ENCODE results near the gene VSTM1. TPM values are rescaled to one million over a fixed set of nuclear protein-coding genes. Genes with fewer than 3 reads are reported as not detected.
A peak's percentile ranks its signal among the peaks of the same experiment; 100 is the strongest.

Gene VSTM1
- total RNA-seq, 3 donors from 2014 or later (not counting 1 experiment from before 2014, with no cell fraction given) = 0.72 to 2.8 (median 2.7) TPM

- Histone ChIP-seq H3K27me3 (ENCODE audit: control insufficient read depth, insufficient read depth, low read length) (peaks cover 12% of the 10 kb centered on the region), H3K27ac (ENCODE audit: low read length) (no peak overlapping the region), H3K4me3 (ENCODE audit: low read length) (no peak overlapping the region), H3K36me3 (ENCODE audit: control insufficient read depth, insufficient read depth, low read length) (no peaks in the 10 kb centered on the region), H3K9me3 (ENCODE audit: control insufficient read depth, insufficient read depth, low read length) (no peaks in the 10 kb centered on the region), H3K4me1 (ENCODE audit: control insufficient read depth, insufficient read depth, low read length) (peaks cover 8% of the 10 kb centered on the region)
- Mint-ChIP-seq H3K27me3 (ENCODE audit: low read depth in 2 of 2) (peaks cover 41 to 43% of the 10 kb centered on the region in 2 donors), H3K9me3 (no peaks in the 10 kb centered on the region), H3K27ac (no peak overlapping the region), H3K36me3 (no peaks in the 10 kb centered on the region), H3K4me3 (peak overlapping the region; percentile 57), H3K4me1 (peaks cover 0 to 6% of the 10 kb centered on the region in 2 donors)
- TF ChIP-seq CTCF (IDR thresholded peaks at IDR 0.05) = no peak
- no peak for ATAC-seq
- 75% methylated on average over 9 of the region's 9 CpGs for WGBS (ENCODE audit: insufficient coverage)
- intact Hi-C loops (cut with micrococcal nuclease) = no loop called here
- DNase-seq = no peak
Measured at GRCh38 chr19:53992211-53992610, 71.5 kb downstream of the VSTM1 start.

DNA sequence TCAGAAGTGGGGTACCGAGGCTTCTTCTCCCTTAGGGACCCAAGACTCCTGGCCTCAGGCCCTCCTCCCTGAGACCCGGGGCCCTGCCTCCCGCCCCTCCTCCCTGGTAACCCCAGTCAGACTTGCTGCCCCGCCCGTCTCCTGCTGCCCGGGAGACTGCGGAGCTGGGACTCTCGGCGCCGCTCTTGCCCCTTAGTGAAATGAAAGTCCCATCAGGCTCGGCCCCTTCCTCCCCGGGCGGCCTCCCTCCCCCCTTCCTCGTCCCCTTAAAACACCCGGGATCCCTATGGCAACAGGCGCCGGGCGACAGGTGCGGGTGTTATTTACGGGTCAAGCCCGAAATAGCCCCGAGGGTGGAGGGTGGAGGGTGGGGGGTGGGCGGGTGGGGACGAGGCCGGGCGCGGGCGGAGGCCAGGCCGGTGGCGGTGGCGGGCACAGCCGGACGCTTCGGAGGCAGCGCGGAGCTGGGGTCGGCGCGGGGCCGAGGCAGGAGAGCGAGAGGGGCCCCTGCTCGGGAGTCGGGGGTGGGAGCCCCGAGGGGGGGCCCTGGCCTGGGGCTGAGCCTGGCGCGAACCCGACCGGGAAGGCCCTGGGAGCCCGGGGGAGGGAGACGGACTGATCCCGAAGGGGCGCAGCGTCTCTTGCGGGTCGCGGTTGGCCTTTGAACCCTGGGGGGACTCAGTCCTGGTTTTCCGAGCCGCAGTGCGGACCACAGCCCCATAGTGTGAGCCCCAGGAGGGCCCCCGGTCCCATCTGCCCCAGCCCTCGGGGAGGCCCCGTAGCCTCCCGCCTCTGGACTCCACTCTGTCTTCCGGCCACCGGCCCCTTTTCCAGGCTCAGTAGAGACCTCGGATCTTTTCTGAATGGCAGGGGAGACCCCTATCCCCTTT is 72.2 kb downstream of the VSTM1 start, which contains the start of gene CACNG6:
TSS of gene CACNG6 (plus strand) at position 414 of the 890 bp plus-strand sequence. CDS start 1,241 bp downstream, outside the sequence.
- H3K4me1 Mint-ChIP-seq = peaks cover 0 to 6% of the 10 kb centered on the region in 2 donors
- H3K9me3 ChIP-seq (ENCODE audit: control insufficient read depth, insufficient read depth, low read length) = no peaks in the 10 kb centered on the region
- peaks cover 41 to 42% of the 10 kb centered on the region in 2 donors for H3K27me3 Mint-ChIP-seq (ENCODE audit: low read depth in 2 of 2)
- peaks cover 12% of the 10 kb centered on the region for H3K27me3 ChIP-seq (ENCODE audit: control insufficient read depth, insufficient read depth, low read length)
- no peak within 1 kb of the TSS for H3K4me3 ChIP-seq (ENCODE audit: low read length)
- intact Hi-C loops (cut with micrococcal nuclease) = no loop called here
- H3K4me1 ChIP-seq (ENCODE audit: control insufficient read depth, insufficient read depth, low read length) = peaks cover 8% of the 10 kb centered on the region
- H3K4me3 Mint-ChIP-seq = peak within 1 kb of the TSS; percentile 57
- no peak for TF ChIP-seq CTCF (IDR thresholded peaks at IDR 0.05)
- ATAC-seq = no peak
- H3K9me3 Mint-ChIP-seq = no peaks in the 10 kb centered on the region
- WGBS (ENCODE audit: insufficient coverage) = 11% methylated on average over 57 of the region's 66 CpGs
- DNase-seq = no peak
- H3K27ac Mint-ChIP-seq = no peak within 1 kb of the TSS
- no peaks in the 10 kb centered on the region for H3K36me3 ChIP-seq (ENCODE audit: control insufficient read depth, insufficient read depth, low read length)
- no peak within 1 kb of the TSS for H3K27ac ChIP-seq (ENCODE audit: low read length)
- no peaks in the 10 kb centered on the region for H3K36me3 Mint-ChIP-seq

Other genes starting within 250 kb of the VSTM1 start
- gene NLRP12, start 239.6 kb downstream of the VSTM1 start, total RNA-seq = 10 to 100 TPM in 1 of 3 donors, under 1 TPM in 2; 0.35 to 13.6 (median 0.84) TPM
- gene MYADM, start 196.0 kb downstream of the VSTM1 start, total RNA-seq = 100 to 1,000 TPM; 219 to 658 (median 296) TPM
- gene PRKCG, start 181.7 kb downstream of the VSTM1 start, total RNA-seq = 1 to 10 TPM in 2 of 3 donors, under 1 TPM in 1; 0.55 to 2.6 (median 1.5) TPM
- gene CACNG7, start 154.6 kb downstream of the VSTM1 start, total RNA-seq = not detected
- gene CACNG8, start 101.0 kb downstream of the VSTM1 start, total RNA-seq = 1 to 10 TPM in 1 of 3 donors, not detected in 2; 2.3 TPM
- gene CACNG6, start 72.3 kb downstream of the VSTM1 start, total RNA-seq = 10 to 100 TPM in 1 of 3 donors, not detected in 2; 11.5 TPM
- not detected for gene TARM1, start 17.5 kb upstream of the VSTM1 start, total RNA-seq
- 1 to 10 TPM; 2.3 to 5.4 (median 4.4) TPM for gene OSCAR, start 36.9 kb upstream of the VSTM1 start, total RNA-seq
- gene NDUFA3, start 39.0 kb upstream of the VSTM1 start, total RNA-seq = 10 to 100 TPM; 48.4 to 91.9 (median 71.4) TPM
- 10 to 100 TPM; 14.1 to 14.4 (median 14.2) TPM for gene TFPT, start 51.8 kb upstream of the VSTM1 start, total RNA-seq
- 10 to 100 TPM; 64.4 to 65.9 (median 64.9) TPM for gene PRPF31, start 51.9 kb upstream of the VSTM1 start, total RNA-seq
- 10 to 100 TPM; 46.3 to 73.9 (median 51.7) TPM for gene CNOT3, start 73.9 kb upstream of the VSTM1 start, total RNA-seq
- gene LENG1, start 95.8 kb upstream of the VSTM1 start, total RNA-seq = 1 to 10 TPM; 8.3 to 9.4 (median 9.1) TPM
- gene TMC4, start 109.3 kb upstream of the VSTM1 start, total RNA-seq = 1 to 10 TPM; 7.2 to 8.2 (median 7.5) TPM
- gene MBOAT7, start 125.7 kb upstream of the VSTM1 start, total RNA-seq = 10 to 100 TPM; 24.1 to 53.9 (median 31.2) TPM
- gene TSEN34, start 127.4 kb upstream of the VSTM1 start, total RNA-seq = 10 to 100 TPM; 11.5 to 16.7 (median 13.5) TPM
- 100 to 1,000 TPM; 617 to 958 (median 906) TPM for gene RPS9, start 137.0 kb upstream of the VSTM1 start, total RNA-seq
- gene LILRB3, start 159.1 kb upstream of the VSTM1 start, total RNA-seq = 10 to 100 TPM in 2 of 3 donors, 1 to 10 TPM in 1; 6.8 to 12.6 (median 12.6) TPM
- gene LILRA6, start 178.9 kb upstream of the VSTM1 start, total RNA-seq = 1 to 10 TPM; 2.1 to 2.6 (median 2.1) TPM
- gene LILRB5, start 193.4 kb upstream of the VSTM1 start, total RNA-seq = under 1 TPM in 2 of 3 donors, not detected in 1; 0.09 to 0.18 TPM
- 10 to 100 TPM in 2 of 3 donors, 1 to 10 TPM in 1; 4.6 to 41.4 (median 23.7) TPM for gene LILRB2, start 217.2 kb upstream of the VSTM1 start, total RNA-seq
- gene LILRA5, start 249.3 kb upstream of the VSTM1 start, total RNA-seq = 10 to 100 TPM in 2 of 3 donors, 1 to 10 TPM in 1; 3.4 to 22.3 (median 11.1) TPM